Measurements from ENCODE around the gene SETX.
A peak's percentile ranks its signal among the peaks of the same experiment; 100 is the strongest.

The SETX gene

GRCh38 chr9:132351404-132352045 lies 3.3 kb downstream of the SETX start:
- no peak for DNase-seq

DNA sequence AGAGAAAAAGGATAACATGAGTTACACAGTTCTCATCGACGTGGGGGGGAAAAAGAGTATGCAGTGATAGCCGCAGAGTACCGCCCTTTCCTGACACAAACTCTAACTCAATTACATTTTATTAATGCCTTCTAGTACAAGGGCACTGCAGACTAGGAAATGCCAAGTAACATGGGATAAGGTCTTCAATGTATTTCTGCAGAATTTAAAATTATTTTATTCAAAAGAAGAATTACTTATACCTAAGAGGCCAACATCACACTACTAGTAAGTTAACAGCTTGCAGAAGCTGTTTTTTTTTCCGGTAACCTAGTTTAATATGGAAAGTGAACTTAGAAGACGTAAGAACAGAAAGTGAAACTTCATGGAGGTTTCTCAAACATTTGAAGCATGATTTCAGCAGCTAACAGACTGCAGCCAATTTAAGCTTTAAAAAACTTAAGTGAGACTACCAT lies 3.9 kb downstream of the SETX start:
- no peak for DNase-seq

DNA sequence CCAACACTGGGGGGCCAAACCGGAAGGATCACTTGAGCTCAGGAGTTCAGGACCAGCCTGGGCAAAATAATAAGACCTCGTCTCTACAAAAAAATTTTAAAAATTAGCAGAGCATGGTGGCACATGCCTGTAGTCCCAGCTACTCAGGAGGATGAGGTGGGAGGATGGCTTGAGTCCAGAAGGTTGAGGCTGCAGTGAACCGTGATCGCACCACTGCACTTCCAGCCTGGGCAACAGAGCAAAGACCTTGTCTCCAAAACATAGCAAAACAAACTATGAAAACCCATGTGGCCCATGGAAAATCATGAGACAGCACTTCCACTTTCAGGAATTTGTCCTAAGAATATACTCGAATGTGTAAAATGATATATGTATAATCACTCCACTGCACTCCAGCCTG lies 6.1 kb downstream of the SETX start:
- no peak for DNase-seq

DNA sequence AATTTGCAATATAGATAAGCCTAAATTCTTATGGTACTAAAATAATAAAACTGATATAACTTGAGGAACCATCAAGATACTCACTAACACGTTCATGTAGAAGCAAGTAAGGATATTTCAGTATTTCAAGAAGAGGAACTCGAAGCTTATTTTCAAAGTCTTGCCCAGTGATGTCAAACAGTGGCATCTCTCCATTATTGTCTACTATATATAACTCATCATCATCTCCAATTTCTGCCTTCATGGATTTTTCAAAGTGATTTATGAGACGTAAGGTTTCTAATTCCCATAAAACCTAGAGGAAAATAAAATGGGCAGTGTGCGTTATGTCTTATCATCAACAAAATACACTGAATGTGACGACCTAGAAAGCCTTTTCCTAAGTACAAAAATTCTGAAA lies 8.6 kb downstream of the SETX start:
- no peak for DNase-seq

- no peak for DNase-seq
Measured at GRCh38 chr9:132341177-132341840, 13.5 kb downstream of the SETX start.

- no peak for DNase-seq
Measured at GRCh38 chr9:132334364-132334763, 20.4 kb downstream of the SETX start.

GRCh38 chr9:132333556-132333955 lies 21.2 kb downstream of the SETX start:
- no peak for DNase-seq

GRCh38 chr9:132328580-132328979 lies 26.2 kb downstream of the SETX start:
- no peak for DNase-seq

DNA sequence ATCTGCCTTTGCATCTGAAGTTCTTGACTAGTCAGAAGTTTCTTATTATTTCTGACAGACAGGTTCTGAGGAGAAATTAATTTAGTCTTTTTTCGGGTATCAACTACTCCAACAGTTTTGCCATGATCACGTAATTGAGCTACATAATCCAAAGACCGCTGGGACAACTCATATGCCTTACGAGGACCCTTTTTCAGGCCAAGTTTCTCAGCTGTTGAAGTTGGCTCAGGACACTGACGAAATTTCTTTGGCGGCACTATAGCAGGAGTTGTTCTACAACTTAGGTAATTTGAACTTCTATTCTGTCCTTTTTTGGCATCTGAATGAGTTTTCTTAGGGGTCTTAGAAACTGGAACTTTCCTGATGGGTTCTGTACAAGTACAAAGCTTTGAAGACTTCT lies 27.2 kb downstream of the SETX start:
- DNase-seq, result no peak

- DNase-seq, result peak; percentile 3
Measured at GRCh38 chr9:132324425-132324824, 30.4 kb downstream of the SETX start.

DNA sequence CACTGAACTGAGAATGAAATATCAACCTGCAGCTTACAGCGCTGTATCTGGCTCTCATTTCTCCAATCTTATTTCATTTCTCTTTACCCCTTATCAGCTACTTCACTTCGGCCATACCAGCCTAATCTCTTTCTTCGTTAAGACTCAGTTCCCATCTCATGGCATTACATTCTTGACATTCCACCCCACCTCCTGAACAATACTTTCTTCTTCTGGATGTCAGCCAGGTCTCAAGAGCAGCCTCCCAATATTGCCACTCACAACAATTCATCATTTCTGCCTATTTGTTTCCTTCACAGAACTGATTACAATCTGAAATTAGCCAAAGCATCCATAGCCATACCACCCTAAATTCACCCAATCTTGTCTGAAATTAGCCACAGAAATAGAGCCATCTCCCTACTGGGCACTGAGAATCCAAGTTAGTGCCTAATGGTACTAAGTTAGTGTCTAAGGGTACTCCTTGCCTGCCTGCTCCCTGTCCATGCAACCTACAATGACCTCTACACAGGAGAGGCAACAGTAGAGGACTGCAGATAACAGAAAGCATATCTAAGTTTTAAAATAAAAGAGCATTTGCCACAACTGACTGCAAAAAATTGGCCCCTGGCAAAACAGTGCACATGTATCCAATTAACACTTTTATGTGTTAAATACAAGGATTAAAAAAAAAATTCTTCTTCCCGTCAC lies 35.2 kb downstream of the SETX start:
- DNase-seq, result no peak

DNA sequence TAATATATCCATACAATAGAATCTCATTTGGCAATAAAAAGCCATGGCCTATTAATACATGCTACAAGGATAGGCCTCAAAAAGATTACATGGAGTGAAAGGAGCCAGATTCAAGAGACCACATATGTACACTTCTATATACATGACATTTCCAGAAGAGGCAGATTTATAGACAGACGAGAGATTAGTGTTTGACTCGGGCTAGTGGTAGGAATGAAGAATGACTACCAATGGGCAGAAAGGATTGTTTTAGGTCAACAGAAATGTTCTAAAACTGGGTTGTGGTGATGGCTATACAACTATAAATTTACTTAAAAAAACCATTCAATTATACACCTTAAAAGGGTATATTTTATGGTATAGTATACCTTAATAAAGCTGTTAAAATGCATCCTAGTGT lies 41.9 kb downstream of the SETX start:
- DNase-seq, result no peak

GRCh38 chr9:132312426-132312825 lies 42.4 kb downstream of the SETX start:
- DNase-seq, result no peak

GRCh38 chr9:132311978-132312377 lies 42.8 kb downstream of the SETX start:
- no peak for DNase-seq

DNA sequence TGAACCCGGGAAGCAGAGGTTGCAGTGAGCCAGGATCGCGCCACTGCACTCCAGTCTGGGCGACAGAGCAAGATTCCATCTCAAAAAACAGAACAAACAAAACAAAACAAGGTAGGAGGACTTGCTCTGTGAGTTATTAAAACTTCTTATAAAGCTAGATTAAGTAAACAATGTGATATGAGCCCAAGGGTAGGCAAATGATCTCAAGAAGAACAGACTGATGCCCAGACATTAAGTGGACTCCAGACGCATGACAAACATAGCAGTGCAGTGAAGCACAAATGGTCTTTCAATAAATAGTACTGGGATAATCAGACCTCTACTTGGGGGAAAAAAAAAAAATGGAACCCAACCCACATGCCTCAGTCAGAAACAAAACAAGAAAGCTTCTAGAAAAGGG lies 45.7 kb downstream of the SETX start:
- no peak for DNase-seq

- DNase-seq, result no peak
Measured at GRCh38 chr9:132301521-132301920, 53.3 kb downstream of the SETX start.

DNA sequence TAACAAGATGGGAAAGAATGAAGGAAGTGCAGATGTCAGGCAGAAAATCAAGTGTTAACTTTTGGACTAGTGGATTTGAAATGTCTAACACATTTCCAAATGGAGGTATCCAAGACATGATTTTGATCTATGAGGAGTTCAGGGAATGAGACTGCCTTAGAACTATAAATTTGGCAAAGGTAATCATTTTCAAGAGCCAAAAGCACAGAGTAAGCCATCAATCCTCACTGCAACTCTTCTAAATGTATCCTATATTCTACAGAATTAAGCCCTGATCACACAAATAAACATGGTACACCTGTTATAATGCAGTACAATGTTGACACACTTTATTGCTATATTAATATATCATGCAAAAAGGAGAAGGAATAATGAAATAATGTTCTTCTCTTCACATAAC lies 55.6 kb downstream of the SETX start:
- DNase-seq, result no peak

DNA sequence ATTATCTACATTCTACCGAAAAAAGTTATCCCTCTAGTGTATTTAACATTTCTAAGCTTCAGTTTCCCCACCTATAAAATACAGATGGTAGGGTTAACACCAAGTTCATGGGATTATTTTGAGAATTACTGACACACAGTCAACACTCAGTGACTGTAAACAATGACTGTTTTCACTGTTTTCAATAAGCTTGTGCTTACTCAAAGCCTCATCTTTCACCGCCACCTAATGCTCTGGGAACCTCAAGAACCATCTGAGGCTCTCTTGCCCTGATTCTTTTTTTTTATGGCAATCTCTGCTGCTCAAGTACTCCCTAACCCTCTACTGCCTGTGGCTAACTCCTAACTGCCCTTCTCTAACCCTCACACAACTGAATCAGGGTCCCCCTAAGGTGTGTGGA lies 59.6 kb downstream of the SETX start:
- DNase-seq, result no peak

- DNase-seq, result no peak
Measured at GRCh38 chr9:132293145-132293721, 61.6 kb downstream of the SETX start.

DNA sequence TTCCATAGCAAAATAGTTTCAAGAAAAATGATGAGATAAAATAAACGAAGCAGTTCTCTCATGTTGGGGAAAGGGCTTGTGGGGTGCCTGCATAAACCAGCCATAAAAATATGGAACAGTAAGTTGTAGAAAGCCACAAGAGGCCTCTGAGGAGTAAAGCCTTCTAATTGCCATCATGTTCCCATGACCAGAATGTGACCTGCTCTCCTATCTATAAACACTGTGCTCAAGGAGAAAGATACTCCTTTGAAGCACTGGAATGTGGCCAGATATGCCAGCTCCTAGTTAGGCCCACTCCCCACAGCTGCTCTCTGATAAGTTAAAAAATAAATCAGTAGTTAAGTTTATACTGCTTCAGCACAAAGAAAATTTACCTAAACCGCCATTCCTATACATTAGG lies 65.8 kb downstream of the SETX start:
- no peak for DNase-seq

- DNase-seq, result no peak
Measured at GRCh38 chr9:132288361-132288760, 66.4 kb downstream of the SETX start.

- no peak for DNase-seq
Measured at GRCh38 chr9:132287256-132287760, 67.5 kb downstream of the SETX start.

- no peak for DNase-seq
Measured at GRCh38 chr9:132283863-132284262, 70.9 kb downstream of the SETX start.

- DNase-seq, result no peak
Measured at GRCh38 chr9:132283165-132283564, 71.6 kb downstream of the SETX start.
